Stimulated activated naive CD4-positive, alpha-beta T cell (primary cell): Measurements from ENCODE around the gene GAS5.
"Not testable (repeated sequence)": the region's sequence is repeated elsewhere in the genome, so short reads cannot be mapped to it uniquely, and the experiment has no call there.

ENCODE experiments used
- DNase-seq, 6 experiments: peaks; one replicate each; lab custom pipeline; 2025; lab: John Stamatoyannopoulos, UW

Gene GAS5

GRCh38 chr1:173867753-173868265 is at the start of gene GAS5:
Gene GAS5, minus strand, starts transcription at chr1:173867989.
- DNase-seq = peak; percentile 96 to 99 (median 99)

- no peak for DNase-seq
These were observed 49.4 kb upstream of the GAS5 start, which contains the start of gene SERPINC1 for GRCh38 chr1:173917149-173917548. Gene SERPINC1, minus strand, starts transcription at chr1:173917327. Its CDS starts 68 bp downstream, at chr1:173917259.

GRCh38 chr1:173916667-173917066 is 48.9 kb upstream of the GAS5 start:
- DNase-seq = no peak

- DNase-seq = no peak
These were observed 47.8 kb upstream of the GAS5 start for GRCh38 chr1:173915596-173915995.

- DNase-seq = no peak
These were observed 46.6 kb upstream of the GAS5 start for GRCh38 chr1:173914366-173914871.

GRCh38 chr1:173913111-173913510 is 45.3 kb upstream of the GAS5 start:
- no peak for DNase-seq

GRCh38 chr1:173903827-173904531 is 36.2 kb upstream of the GAS5 start:
- DNase-seq = no peak

GRCh38 chr1:173900992-173901391 is 33.2 kb upstream of the GAS5 start:
- DNase-seq = no peak

- DNase-seq = no peak
These were observed 32.6 kb upstream of the GAS5 start for GRCh38 chr1:173900427-173900826.

- DNase-seq = no peak
These were observed 26.4 kb upstream of the GAS5 start for GRCh38 chr1:173894189-173894588.

- no peak for DNase-seq
These were observed 25.8 kb upstream of the GAS5 start for GRCh38 chr1:173893611-173894010.

- no peak for DNase-seq
These were observed 22.1 kb upstream of the GAS5 start for GRCh38 chr1:173889885-173890284.

GRCh38 chr1:173888749-173889148 is 21.0 kb upstream of the GAS5 start:
- DNase-seq = no peak

- DNase-seq = no peak
These were observed 19.8 kb upstream of the GAS5 start for GRCh38 chr1:173887627-173888026.

- DNase-seq = no peak
These were observed 19.2 kb upstream of the GAS5 start for GRCh38 chr1:173886746-173887611.

- no peak for DNase-seq
These were observed 16.9 kb upstream of the GAS5 start for GRCh38 chr1:173884701-173885100.

GRCh38 chr1:173881117-173881516 is 13.3 kb upstream of the GAS5 start:
- not testable (repeated sequence) for DNase-seq

GRCh38 chr1:173878251-173878650 is 10.5 kb upstream of the GAS5 start:
- DNase-seq = no peak

- DNase-seq = no peak
These were observed 8.9 kb upstream of the GAS5 start for GRCh38 chr1:173876732-173877131.

GRCh38 chr1:173871500-173871899 is 3.7 kb upstream of the GAS5 start:
- no peak for DNase-seq

- no peak for DNase-seq
These were observed 3.3 kb upstream of the GAS5 start for GRCh38 chr1:173871091-173871490.

- DNase-seq = peak in 1 of 6 experiments; percentile 7
These were observed 2.7 kb upstream of the GAS5 start for GRCh38 chr1:173870252-173871075.
